ENCODE results near the gene RNF144B. TPM values are rescaled to one million over a fixed set of nuclear protein-coding genes. Genes with fewer than 3 reads are reported as not detected.
"Not testable (repeated sequence)": the region's sequence is repeated elsewhere in the genome, so short reads cannot be mapped to it uniquely, and the experiment has no call there.

The RNF144B gene
- total and polyA plus RNA-seq, 4 donors: 3.3 to 12.0 (median 6.3) TPM

- not testable (repeated sequence) for H3K27me3 ChIP-seq (ENCODE audit: control insufficient read depth, insufficient read depth, low read length); DNase-seq (ENCODE audit: low read depth in 4 of 6, low spot score in 6 of 6); H3K27ac ChIP-seq (ENCODE audit: low read depth, low read length); H3K9me3 ChIP-seq (ENCODE audit: control insufficient read depth, insufficient read depth, low read length); H3K4me1 ChIP-seq (ENCODE audit: control insufficient read depth, insufficient read depth, low read length); H3K4me3 ChIP-seq (ENCODE audit: low read depth, low read length); H3K36me3 ChIP-seq (ENCODE audit: control insufficient read depth, insufficient read depth, low read length)
- 100% methylated on average over 1 of the region's 4 CpGs for WGBS (ENCODE audit: insufficient coverage)
Measured at GRCh38 chr6:18398225-18398624, 11.1 kb downstream of the RNF144B start.

- no peaks in the 10 kb centered on the region for H3K36me3 ChIP-seq (ENCODE audit: control insufficient read depth, insufficient read depth, low read length)
- H3K27me3 ChIP-seq (ENCODE audit: control insufficient read depth, insufficient read depth, low read length): no peaks in the 10 kb centered on the region
- DNase-seq (ENCODE audit: low read depth in 4 of 6, low spot score in 6 of 6): no peak
- no peak overlapping the region for H3K27ac ChIP-seq (ENCODE audit: low read depth, low read length)
- no peaks in the 10 kb centered on the region for H3K4me1 ChIP-seq (ENCODE audit: control insufficient read depth, insufficient read depth, low read length)
- H3K4me3 ChIP-seq (ENCODE audit: low read depth, low read length): no peak overlapping the region
- WGBS (ENCODE audit: insufficient coverage): no CpG with 5 or more reads among the region's 2 CpGs
- H3K9me3 ChIP-seq (ENCODE audit: control insufficient read depth, insufficient read depth, low read length): no peaks in the 10 kb centered on the region
Measured at GRCh38 chr6:18400831-18401446, 13.8 kb downstream of the RNF144B start.

- not testable (repeated sequence) for H3K4me1 ChIP-seq (ENCODE audit: control insufficient read depth, insufficient read depth, low read length); H3K27me3 ChIP-seq (ENCODE audit: control insufficient read depth, insufficient read depth, low read length); H3K9me3 ChIP-seq (ENCODE audit: control insufficient read depth, insufficient read depth, low read length); DNase-seq (ENCODE audit: low read depth in 4 of 6, low spot score in 6 of 6); H3K36me3 ChIP-seq (ENCODE audit: control insufficient read depth, insufficient read depth, low read length); H3K4me3 ChIP-seq (ENCODE audit: low read depth, low read length); H3K27ac ChIP-seq (ENCODE audit: low read depth, low read length)
- WGBS (ENCODE audit: insufficient coverage): 100% methylated on average over 4 of the region's 6 CpGs
Measured at GRCh38 chr6:18404965-18405364, 17.8 kb downstream of the RNF144B start.

- Histone ChIP-seq H3K4me3 (ENCODE audit: low read depth, low read length) (no peak overlapping the region), H3K27ac (ENCODE audit: low read depth, low read length) (no peak overlapping the region), H3K9me3 (ENCODE audit: control insufficient read depth, insufficient read depth, low read length) (no peaks in the 10 kb centered on the region), H3K27me3 (ENCODE audit: control insufficient read depth, insufficient read depth, low read length) (no peaks in the 10 kb centered on the region), H3K4me1 (ENCODE audit: control insufficient read depth, insufficient read depth, low read length) (no peaks in the 10 kb centered on the region), H3K36me3 (ENCODE audit: control insufficient read depth, insufficient read depth, low read length) (no peaks in the 10 kb centered on the region)
- WGBS (ENCODE audit: insufficient coverage): 100% methylated on average over 1 of the region's 4 CpGs
- DNase-seq (ENCODE audit: low read depth in 4 of 6, low spot score in 6 of 6): no peak
Measured at GRCh38 chr6:18405477-18406293, 18.5 kb downstream of the RNF144B start.

GRCh38 chr6:18406955-18407749 lies 20.0 kb downstream of the RNF144B start:
- no peaks in the 10 kb centered on the region for H3K27me3 ChIP-seq (ENCODE audit: control insufficient read depth, insufficient read depth, low read length)
- no CpG with 5 or more reads among the region's 4 CpGs for WGBS (ENCODE audit: insufficient coverage)
- H3K36me3 ChIP-seq (ENCODE audit: control insufficient read depth, insufficient read depth, low read length): no peaks in the 10 kb centered on the region
- DNase-seq (ENCODE audit: low read depth in 4 of 6, low spot score in 6 of 6): no peak
- H3K4me1 ChIP-seq (ENCODE audit: control insufficient read depth, insufficient read depth, low read length): no peaks in the 10 kb centered on the region
- H3K27ac ChIP-seq (ENCODE audit: low read depth, low read length): no peak overlapping the region
- no peak overlapping the region for H3K4me3 ChIP-seq (ENCODE audit: low read depth, low read length)
- H3K9me3 ChIP-seq (ENCODE audit: control insufficient read depth, insufficient read depth, low read length): no peaks in the 10 kb centered on the region

- not testable (repeated sequence) for H3K9me3 ChIP-seq (ENCODE audit: control insufficient read depth, insufficient read depth, low read length); H3K36me3 ChIP-seq (ENCODE audit: control insufficient read depth, insufficient read depth, low read length); H3K27me3 ChIP-seq (ENCODE audit: control insufficient read depth, insufficient read depth, low read length); DNase-seq (ENCODE audit: low read depth in 4 of 6, low spot score in 6 of 6); H3K27ac ChIP-seq (ENCODE audit: low read depth, low read length); H3K4me3 ChIP-seq (ENCODE audit: low read depth, low read length); H3K4me1 ChIP-seq (ENCODE audit: control insufficient read depth, insufficient read depth, low read length)
- WGBS (ENCODE audit: insufficient coverage): 92% methylated on average over 11 of the region's 11 CpGs
Measured at GRCh38 chr6:18409602-18410001, 22.5 kb downstream of the RNF144B start.

- no peaks in the 10 kb centered on the region for H3K4me1 ChIP-seq (ENCODE audit: control insufficient read depth, insufficient read depth, low read length)
- no peaks in the 10 kb centered on the region for H3K27me3 ChIP-seq (ENCODE audit: control insufficient read depth, insufficient read depth, low read length)
- H3K4me3 ChIP-seq (ENCODE audit: low read depth, low read length): no peak overlapping the region
- no peak overlapping the region for H3K27ac ChIP-seq (ENCODE audit: low read depth, low read length)
- no peak for DNase-seq (ENCODE audit: low read depth in 4 of 6, low spot score in 6 of 6)
- no peaks in the 10 kb centered on the region for H3K36me3 ChIP-seq (ENCODE audit: control insufficient read depth, insufficient read depth, low read length)
- no peaks in the 10 kb centered on the region for H3K9me3 ChIP-seq (ENCODE audit: control insufficient read depth, insufficient read depth, low read length)
- WGBS (ENCODE audit: insufficient coverage): 94% methylated on average over 3 of the region's 3 CpGs
Measured at GRCh38 chr6:18410412-18410811, 23.3 kb downstream of the RNF144B start.

- H3K27ac ChIP-seq (ENCODE audit: low read depth, low read length): no peak overlapping the region
- no peaks in the 10 kb centered on the region for H3K36me3 ChIP-seq (ENCODE audit: control insufficient read depth, insufficient read depth, low read length)
- H3K4me3 ChIP-seq (ENCODE audit: low read depth, low read length): no peak overlapping the region
- H3K4me1 ChIP-seq (ENCODE audit: control insufficient read depth, insufficient read depth, low read length): no peaks in the 10 kb centered on the region
- no CpG with 5 or more reads among the region's 1 CpG for WGBS (ENCODE audit: insufficient coverage)
- no peak for DNase-seq (ENCODE audit: low read depth in 4 of 6, low spot score in 6 of 6)
- H3K9me3 ChIP-seq (ENCODE audit: control insufficient read depth, insufficient read depth, low read length): no peaks in the 10 kb centered on the region
- H3K27me3 ChIP-seq (ENCODE audit: control insufficient read depth, insufficient read depth, low read length): no peaks in the 10 kb centered on the region
Measured at GRCh38 chr6:18412068-18412467, 24.9 kb downstream of the RNF144B start.

- Histone ChIP-seq H3K4me1 (ENCODE audit: control insufficient read depth, insufficient read depth, low read length) (no peaks in the 10 kb centered on the region), H3K27me3 (ENCODE audit: control insufficient read depth, insufficient read depth, low read length) (no peaks in the 10 kb centered on the region), H3K27ac (ENCODE audit: low read depth, low read length) (no peak overlapping the region), H3K9me3 (ENCODE audit: control insufficient read depth, insufficient read depth, low read length) (no peaks in the 10 kb centered on the region), H3K4me3 (ENCODE audit: low read depth, low read length) (no peak overlapping the region), H3K36me3 (ENCODE audit: control insufficient read depth, insufficient read depth, low read length) (no peaks in the 10 kb centered on the region)
- no peak for DNase-seq (ENCODE audit: low read depth in 4 of 6, low spot score in 6 of 6)
- no CpG with 5 or more reads among the region's 1 CpG for WGBS (ENCODE audit: insufficient coverage)
Measured at GRCh38 chr6:18412644-18413043, 25.5 kb downstream of the RNF144B start.
